Measurements from ENCODE around the gene ZRANB2.

- TF ChIP-seq, protein P1, sequence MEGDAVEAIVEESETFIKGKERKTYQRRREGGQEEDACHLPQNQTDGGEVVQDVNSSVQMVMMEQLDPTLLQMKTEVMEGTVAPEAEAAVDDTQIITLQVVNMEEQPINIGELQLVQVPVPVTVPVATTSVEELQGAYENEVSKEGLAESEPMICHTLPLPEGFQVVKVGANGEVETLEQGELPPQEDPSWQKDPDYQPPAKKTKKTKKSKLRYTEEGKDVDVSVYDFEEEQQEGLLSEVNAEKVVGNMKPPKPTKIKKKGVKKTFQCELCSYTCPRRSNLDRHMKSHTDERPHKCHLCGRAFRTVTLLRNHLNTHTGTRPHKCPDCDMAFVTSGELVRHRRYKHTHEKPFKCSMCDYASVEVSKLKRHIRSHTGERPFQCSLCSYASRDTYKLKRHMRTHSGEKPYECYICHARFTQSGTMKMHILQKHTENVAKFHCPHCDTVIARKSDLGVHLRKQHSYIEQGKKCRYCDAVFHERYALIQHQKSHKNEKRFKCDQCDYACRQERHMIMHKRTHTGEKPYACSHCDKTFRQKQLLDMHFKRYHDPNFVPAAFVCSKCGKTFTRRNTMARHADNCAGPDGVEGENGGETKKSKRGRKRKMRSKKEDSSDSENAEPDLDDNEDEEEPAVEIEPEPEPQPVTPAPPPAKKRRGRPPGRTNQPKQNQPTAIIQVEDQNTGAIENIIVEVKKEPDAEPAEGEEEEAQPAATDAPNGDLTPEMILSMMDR (IDR thresholded peaks at IDR 0.05): no peak
- TF ChIP-seq POLR2A (IDR thresholded peaks at IDR 0.05): no peak
These were observed 39.0 kb downstream of the ZRANB2 start for GRCh38 chr1:71041806-71042205.

Data from testis (tissue), 2 donors.